Subcutaneous abdominal adipose tissue (tissue), 5 donors: ENCODE data around the gene RAB11FIP4.

ENCODE experiments used
- H3K27ac ChIP-seq: one replicate; pipeline ENCODE4 v1.7.0; 2013; ENCODE audit warnings: low read depth, mild to moderate bottlenecking, inconsistent platforms, low read length, moderate library complexity
- H3K27me3 ChIP-seq, 5 donors: one replicate each; pipeline ENCODE4 v1.7.0; 2013; ENCODE audit warnings: low read length in 5 of 5, inconsistent platforms in 1 of 5; ENCODE audit not compliant: control insufficient read depth in 5 of 5, insufficient read depth in 4 of 5
- H3K36me3 ChIP-seq, 5 donors: one replicate each; pipeline ENCODE4 v1.7.0; 2013; ENCODE audit warnings: low read length in 5 of 5; ENCODE audit not compliant: control insufficient read depth in 5 of 5, insufficient read depth in 5 of 5
- H3K4me1 ChIP-seq, 5 donors: one replicate each; pipeline ENCODE4 v1.7.0; 2013; ENCODE audit warnings: low read length in 5 of 5, mild to moderate bottlenecking in 3 of 5, moderate library complexity in 1 of 5; ENCODE audit not compliant: control insufficient read depth in 5 of 5, insufficient read depth in 5 of 5
- H3K4me3 ChIP-seq, 5 donors: one replicate each; pipeline ENCODE4 v1.7.0; 2013; ENCODE audit warnings: low read length in 5 of 5, low read depth in 1 of 5
- H3K9ac ChIP-seq, 5 donors: one replicate each; pipeline ENCODE4 v1.7.0; 2013; ENCODE audit warnings: low read length in 5 of 5, mild to moderate bottlenecking in 4 of 5, moderate library complexity in 3 of 5
- H3K9me3 ChIP-seq, 5 donors: one replicate each; pipeline ENCODE4 v1.7.0; 2013; ENCODE audit warnings: low read length in 5 of 5; ENCODE audit not compliant: control insufficient read depth in 5 of 5
- donor health status: healthy.
- donor health status: healthy.
- donor health status: healthy.
- donor health status: healthy.
- donor health status: healthy.

The RAB11FIP4 gene

DNA sequence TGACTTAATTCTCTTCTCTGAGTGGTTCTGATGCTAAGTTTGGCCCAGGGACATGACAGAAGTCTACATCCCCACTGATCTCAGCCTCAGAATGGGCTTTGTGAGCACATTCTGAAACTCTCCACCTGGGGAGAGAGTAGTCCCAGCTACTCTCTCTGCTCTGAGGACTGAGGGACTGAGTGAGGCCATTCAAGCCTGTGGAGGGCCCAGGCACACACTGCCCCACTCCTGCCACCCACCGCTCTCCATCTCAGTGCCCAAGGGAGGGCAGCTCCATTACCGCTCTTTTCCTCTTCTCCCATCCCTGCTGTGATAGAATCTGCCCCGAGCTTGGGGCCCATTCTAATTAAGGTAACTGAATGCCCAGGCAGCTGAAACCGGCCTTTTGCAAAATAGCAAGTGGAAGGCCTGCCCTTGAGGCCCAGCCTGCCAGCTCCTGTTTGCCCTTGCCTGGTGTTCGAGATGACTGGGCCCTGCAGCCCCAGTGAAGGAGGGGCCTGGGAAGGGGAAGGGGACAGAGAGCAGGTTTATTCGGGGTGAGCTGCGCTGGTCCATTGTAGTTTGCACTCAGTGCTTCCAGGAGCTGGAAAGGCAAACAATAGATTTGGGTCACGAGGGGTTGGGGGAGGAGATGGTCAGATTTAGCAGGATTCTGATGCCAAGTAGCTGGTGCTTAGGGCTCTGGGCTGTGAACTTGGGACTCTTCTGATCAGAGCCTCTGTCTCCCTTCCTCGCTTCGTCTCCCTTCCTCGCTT is 76.2 kb downstream of the RAB11FIP4 start:
- no peak overlapping the region for H3K27ac ChIP-seq
- H3K4me1 ChIP-seq = no peaks in the 10 kb centered on the region
- H3K36me3 ChIP-seq = no peaks in the 10 kb centered on the region
- no peak overlapping the region for H3K9ac ChIP-seq
- H3K4me3 ChIP-seq = no peak overlapping the region
- H3K27me3 ChIP-seq = peaks cover 0 to 6% (median 0%) of the 10 kb centered on the region in 5 donors
- no peaks in the 10 kb centered on the region for H3K9me3 ChIP-seq

- Histone ChIP-seq H3K9ac (no peak overlapping the region), H3K36me3 (no peaks in the 10 kb centered on the region), H3K4me3 (no peak overlapping the region), H3K27me3 (peaks cover 0 to 10% (median 3%) of the 10 kb centered on the region in 5 donors), H3K9me3 (no peaks in the 10 kb centered on the region), H3K4me1 (no peaks in the 10 kb centered on the region), H3K27ac (no peak overlapping the region)
Measured at GRCh38 chr17:31469959-31470358, 78.5 kb downstream of the RAB11FIP4 start.

- H3K4me3 ChIP-seq = no peak overlapping the region
- no peaks in the 10 kb centered on the region for H3K4me1 ChIP-seq
Measured at GRCh38 chr17:31470592-31470991, 79.1 kb downstream of the RAB11FIP4 start.

DNA sequence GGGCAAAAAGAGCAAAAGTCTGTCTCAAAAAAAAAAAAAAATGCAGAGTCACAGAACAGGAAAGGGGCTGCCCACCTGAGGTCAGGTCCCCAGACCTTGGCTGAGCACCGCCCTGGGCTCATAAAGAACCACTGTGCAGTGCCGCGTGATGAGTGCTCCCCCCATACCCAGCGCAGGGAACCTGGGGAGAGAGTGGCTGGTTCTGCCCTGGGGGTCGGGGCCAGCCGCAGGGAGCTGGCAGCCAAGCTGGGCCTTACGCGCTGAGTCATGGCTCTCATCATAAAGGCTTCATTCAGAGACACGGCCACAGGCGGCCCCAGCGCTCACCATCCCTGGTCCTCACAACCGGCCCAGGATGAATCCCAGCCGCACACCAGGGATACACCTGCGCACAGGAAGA is 80.7 kb downstream of the RAB11FIP4 start:
- peaks cover 0 to 10% (median 3%) of the 10 kb centered on the region in 5 donors for H3K27me3 ChIP-seq
- no peak overlapping the region for H3K27ac ChIP-seq
- no peak overlapping the region for H3K9ac ChIP-seq
- no peak overlapping the region for H3K4me3 ChIP-seq
- H3K9me3 ChIP-seq = no peaks in the 10 kb centered on the region
- H3K36me3 ChIP-seq = no peaks in the 10 kb centered on the region
- H3K4me1 ChIP-seq = no peaks in the 10 kb centered on the region

More at GRCh38 chr17:31470592-31470991, 79.1 kb downstream of the RAB11FIP4 start:
- Histone ChIP-seq H3K36me3 (no peaks in the 10 kb centered on the region), H3K27ac (no peak overlapping the region), H3K9me3 (no peaks in the 10 kb centered on the region), H3K9ac (no peak overlapping the region), H3K27me3 (peaks cover 0 to 10% (median 3%) of the 10 kb centered on the region in 5 donors)

- Histone ChIP-seq H3K36me3 (no peaks in the 10 kb centered on the region), H3K9me3 (no peaks in the 10 kb centered on the region), H3K9ac (no peak overlapping the region), H3K27ac (no peak overlapping the region), H3K4me3 (no peak overlapping the region), H3K4me1 (no peaks in the 10 kb centered on the region), H3K27me3 (peaks cover 0 to 15% (median 7%) of the 10 kb centered on the region in 5 donors)
Measured at GRCh38 chr17:31475378-31476162, 84.1 kb downstream of the RAB11FIP4 start.

- Histone ChIP-seq H3K27me3 (peaks cover 0 to 15% (median 7%) of the 10 kb centered on the region in 5 donors), H3K4me3 (no peak overlapping the region), H3K36me3 (no peaks in the 10 kb centered on the region), H3K4me1 (no peaks in the 10 kb centered on the region), H3K9ac (no peak overlapping the region), H3K27ac (no peak overlapping the region), H3K9me3 (no peaks in the 10 kb centered on the region)
Measured at GRCh38 chr17:31476525-31477416, 85.3 kb downstream of the RAB11FIP4 start.

- Histone ChIP-seq H3K4me3 (no peak overlapping the region), H3K9ac (no peak overlapping the region), H3K27me3 (peaks cover 0 to 15% (median 7%) of the 10 kb centered on the region in 5 donors), H3K4me1 (no peaks in the 10 kb centered on the region), H3K9me3 (no peaks in the 10 kb centered on the region), H3K27ac (no peak overlapping the region), H3K36me3 (no peaks in the 10 kb centered on the region)
Measured at GRCh38 chr17:31477417-31478055, 86.1 kb downstream of the RAB11FIP4 start.

DNA sequence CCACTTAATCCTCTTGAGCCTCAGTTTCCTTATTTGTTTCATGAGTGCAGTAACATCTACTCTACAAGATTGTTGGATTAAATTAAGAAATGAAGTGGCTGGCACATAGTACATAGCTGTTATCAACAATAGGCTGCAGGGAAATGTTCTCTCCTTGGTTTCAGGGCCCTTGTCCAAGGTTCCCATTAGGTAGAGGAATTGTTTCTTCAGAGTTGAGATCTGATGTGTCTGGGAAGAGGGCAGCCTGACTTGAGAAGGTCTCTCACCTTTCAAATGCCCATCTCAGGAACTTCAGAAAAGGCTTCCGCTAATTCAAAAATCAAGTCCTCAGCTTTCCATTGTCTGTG is 87.6 kb downstream of the RAB11FIP4 start:
- Histone ChIP-seq H3K4me3 (no peak overlapping the region), H3K36me3 (no peaks in the 10 kb centered on the region), H3K4me1 (no peaks in the 10 kb centered on the region), H3K9me3 (no peaks in the 10 kb centered on the region), H3K9ac (no peak overlapping the region), H3K27me3 (peaks cover 0 to 13% (median 3%) of the 10 kb centered on the region in 5 donors), H3K27ac (no peak overlapping the region)

DNA sequence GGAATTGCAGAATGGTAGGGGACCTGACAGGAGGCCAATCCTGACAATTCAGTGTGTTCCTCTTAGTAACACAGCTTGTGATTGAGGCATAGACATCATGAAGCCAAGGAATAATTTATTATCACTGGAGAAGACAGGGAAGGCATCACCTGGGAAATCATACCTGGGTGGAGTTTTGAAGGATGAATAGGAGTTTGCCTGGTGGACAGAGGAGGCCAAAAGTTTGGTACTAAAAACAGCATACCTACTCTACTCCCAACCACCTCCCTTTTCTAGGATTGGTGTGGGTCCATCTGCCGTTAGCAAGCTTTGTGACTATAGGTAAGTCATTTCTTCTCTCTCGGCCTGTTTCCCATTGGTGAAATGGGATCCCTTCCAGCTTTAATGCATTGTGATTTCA is 88.0 kb downstream of the RAB11FIP4 start:
- no peak overlapping the region for H3K4me3 ChIP-seq
- no peaks in the 10 kb centered on the region for H3K4me1 ChIP-seq

More for the DNA sequence above, 88.0 kb downstream of the RAB11FIP4 start:
- H3K9me3 ChIP-seq = no peaks in the 10 kb centered on the region
- H3K9ac ChIP-seq = no peak overlapping the region
- peaks cover 0 to 12% (median 3%) of the 10 kb centered on the region in 5 donors for H3K27me3 ChIP-seq
- no peaks in the 10 kb centered on the region for H3K36me3 ChIP-seq
- H3K27ac ChIP-seq = no peak overlapping the region
